HG02938 (cell line): ENCODE data around the gene PPM1L.
A peak's percentile ranks its signal among the peaks of the same experiment; 100 is the strongest.

ENCODE experiments used
- ATAC-seq: cut with Tn5 transposase; IDR thresholded peaks from one replicate; pipeline ENCODE4 v1.9.1; 2021; ENCODE audit warnings: mild to moderate bottlenecking, moderate library complexity; ENCODE audit not compliant: unreplicated experiment

Gene PPM1L

GRCh38 chr3:161025911-161026310, 269.9 kb downstream of the PPM1L start:
- no peak for ATAC-seq

DNA sequence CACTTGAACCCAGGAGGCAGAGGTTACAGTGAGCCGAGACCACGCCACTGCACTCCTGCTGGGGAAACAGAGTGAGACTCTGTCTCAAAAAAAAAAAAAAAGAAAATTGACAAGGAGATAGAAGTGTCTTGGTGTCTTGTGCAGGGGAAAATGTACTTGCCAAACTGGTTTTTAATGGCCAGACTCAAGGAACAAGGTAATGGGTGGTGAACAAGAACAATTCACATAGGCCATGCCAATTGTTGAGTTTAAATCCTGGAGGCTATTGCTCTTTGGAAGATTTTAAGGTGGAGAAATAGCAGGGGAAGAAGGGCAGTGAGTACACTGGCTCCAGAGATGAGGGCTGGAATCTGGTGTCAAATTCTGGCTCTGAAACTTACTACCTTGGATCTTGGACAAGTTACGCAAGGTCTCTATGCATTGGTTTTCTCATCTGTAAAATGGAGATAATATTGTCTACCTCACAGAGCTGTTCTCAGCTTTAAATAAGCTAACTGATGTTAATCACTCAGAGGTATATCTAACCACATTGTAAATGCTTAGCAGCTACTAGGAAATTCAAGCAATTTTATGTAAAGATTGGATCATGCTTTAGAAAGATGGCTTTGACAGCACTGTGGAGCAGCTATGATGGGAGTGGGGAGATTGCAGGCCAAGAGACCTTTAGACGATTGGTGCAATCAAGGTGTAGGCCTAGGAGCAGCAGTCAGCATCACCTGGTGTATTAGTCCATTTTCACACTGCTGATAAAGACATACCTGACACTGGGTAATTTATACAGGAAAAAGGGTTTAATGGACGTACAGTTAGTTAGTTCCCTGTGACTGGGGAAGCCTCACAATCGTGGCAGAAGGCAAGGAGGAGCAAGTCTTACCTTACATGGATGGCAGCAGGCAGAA, 270.8 kb downstream of the PPM1L start:
- ATAC-seq = no peak

- ATAC-seq = no peak
Measured at GRCh38 chr3:161028555-161029153, 272.6 kb downstream of the PPM1L start.

DNA sequence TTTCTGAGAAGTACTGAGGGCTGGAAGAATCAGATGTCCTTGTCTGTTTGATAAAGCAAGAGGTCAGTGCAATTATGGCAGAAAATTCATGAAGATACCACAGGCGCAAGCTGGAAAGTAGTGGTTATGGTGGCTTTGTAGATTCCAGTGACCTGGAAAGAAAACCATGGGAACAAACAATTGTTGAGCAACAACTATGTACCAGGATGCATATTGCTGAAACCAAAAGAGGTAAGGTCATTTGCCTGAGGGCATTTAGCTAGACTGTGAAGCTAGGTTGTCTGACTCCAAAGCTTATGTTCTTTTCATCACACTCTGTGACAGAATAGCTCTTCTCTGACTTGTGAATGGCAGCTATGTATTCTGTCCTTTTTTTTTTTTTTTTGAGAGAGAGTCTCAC, 275.1 kb downstream of the PPM1L start:
- no peak for ATAC-seq

DNA sequence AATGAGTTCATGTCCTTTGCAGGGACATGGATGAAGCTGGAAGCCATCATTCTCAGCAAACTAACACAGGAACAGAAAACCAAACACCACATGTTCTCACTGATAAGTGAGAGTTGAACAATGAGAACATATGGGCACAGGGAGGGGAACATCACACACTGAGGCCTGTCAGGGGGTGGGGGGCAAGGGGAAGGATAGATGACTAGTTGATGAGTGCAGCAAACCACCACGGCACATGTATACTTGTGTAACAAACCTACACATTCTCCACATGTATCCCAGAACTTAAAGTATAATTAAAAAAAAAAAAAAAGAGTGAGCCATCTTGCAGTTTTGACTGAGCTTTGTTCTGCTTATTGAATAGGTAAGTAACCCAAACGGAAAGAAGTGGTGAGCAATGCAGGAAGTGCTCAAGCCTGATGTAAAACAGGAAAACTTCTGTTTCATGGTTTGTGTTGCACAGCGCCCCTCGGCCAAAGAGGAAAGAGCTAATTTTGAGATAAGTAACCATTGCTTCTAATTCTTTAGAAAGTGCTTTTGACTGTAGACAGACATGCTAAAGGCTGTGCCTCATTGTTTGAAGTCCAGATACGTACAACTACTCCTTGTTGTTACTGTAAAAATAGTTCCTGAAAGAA, 279.0 kb downstream of the PPM1L start:
- ATAC-seq = peak; percentile 72

GRCh38 chr3:161035711-161036110, 279.7 kb downstream of the PPM1L start:
- no peak for ATAC-seq

DNA sequence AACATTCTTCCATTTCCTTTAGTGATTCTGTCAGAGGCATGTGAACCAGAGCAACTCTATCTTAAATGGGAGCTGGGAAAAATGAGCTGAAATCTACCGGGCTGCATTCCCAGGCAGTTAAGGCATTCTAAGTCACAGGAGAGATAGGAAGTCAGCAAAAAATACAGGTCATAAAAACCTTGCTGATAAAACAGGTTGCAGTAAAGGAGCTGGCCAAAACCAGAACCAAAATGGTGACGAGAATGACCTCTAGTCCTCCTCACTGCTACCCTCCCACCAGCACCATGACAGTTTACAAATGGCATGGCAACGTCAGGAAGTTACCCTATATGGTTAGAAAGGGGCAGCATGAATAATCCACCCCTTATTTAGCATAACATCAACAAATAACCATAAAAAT, 282.7 kb downstream of the PPM1L start:
- no peak for ATAC-seq

DNA sequence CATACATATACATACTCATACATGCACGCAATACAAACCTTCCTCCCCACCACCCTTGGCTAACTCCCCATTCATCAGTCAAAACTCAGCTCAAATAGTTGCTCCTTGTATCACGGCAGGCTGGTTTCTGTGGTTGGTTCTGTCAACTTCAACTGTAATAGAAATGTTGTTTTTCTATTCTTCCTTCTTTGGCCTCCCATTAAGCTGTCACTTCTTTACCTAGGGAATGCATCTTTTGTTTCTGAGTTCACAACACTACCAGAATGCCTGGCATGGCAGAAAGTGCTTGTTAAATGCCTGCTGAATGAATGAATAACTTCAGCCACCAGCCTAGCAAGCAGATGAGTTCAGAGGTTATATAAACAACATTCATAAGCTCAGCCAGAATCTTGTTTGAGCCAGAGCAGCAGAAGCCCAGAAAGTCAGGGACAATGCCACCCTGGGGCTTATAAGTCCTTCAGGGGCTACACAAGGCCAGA, 286.0 kb downstream of the PPM1L start:
- ATAC-seq = peak; percentile 79

- peak; percentile 78 for ATAC-seq
Measured at GRCh38 chr3:161043336-161044035, 287.5 kb downstream of the PPM1L start.

DNA sequence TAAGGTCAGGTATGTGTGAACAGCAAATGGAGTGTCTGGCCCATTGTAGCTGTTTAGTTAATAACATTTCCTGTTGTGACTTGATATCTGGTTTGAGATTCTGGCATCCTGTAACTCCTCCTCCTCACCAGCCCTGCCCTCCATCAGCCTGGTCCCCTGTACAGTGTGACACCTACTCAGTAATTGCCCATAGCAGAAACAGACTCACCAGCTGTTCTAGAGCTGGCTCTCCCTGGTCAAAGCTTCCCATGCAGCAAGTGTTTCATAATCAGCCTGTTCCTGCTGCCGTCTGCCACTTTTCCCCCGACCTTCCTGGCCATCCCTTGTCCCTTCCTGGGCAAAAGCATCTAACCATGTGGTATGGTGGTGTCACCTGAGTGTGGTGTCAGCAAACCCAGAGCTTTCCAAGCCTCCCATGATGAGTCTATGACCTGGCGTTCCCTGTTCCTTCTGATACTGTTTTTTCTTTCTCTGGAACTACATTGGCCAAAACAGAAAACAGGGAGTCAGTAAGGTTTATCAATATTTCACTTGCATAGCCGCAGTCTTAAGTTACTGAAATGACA, 293.7 kb downstream of the PPM1L start:
- ATAC-seq = no peak

- peak; percentile 81 for ATAC-seq
Measured at GRCh38 chr3:161050935-161051334, 294.9 kb downstream of the PPM1L start.

GRCh38 chr3:161051856-161052255, 295.8 kb downstream of the PPM1L start:
- ATAC-seq = no peak

DNA sequence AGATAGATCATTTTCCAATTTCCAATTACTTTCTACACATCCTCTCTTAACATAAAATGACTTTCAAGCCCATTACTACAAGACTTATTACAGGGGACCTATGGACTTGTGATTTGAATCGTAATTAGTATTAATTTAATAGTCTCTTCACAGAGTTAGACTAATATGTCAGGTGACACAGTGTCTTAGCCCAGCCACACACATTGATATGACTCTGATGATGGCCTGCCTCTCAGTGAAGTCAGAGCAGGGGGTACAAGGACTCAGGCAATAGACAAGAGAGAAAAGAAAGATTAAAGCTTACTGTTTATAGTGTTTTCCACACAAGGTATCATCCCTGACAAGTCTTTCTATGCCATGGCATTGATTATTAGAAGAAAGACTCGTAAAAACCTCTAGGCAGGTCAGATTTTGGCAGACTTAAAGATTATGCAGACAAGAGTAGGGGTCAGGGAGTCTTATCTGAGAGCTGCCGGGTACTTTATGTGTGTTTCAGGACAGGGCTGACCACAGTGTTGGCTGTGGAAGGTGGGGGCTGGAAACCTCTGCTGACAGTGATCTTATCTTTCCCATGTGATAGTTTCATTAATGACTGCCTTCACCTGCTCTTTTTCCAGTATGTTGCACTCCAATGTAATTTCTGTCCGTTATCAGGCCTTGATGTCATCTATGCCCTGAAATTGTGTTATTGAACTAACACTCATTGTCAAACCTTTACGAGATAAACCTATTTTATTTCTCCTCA, 299.0 kb downstream of the PPM1L start:
- no peak for ATAC-seq

- no peak for ATAC-seq
Measured at GRCh38 chr3:161064413-161064812, 308.4 kb downstream of the PPM1L start.

GRCh38 chr3:161066930-161067329, 310.9 kb downstream of the PPM1L start:
- no peak for ATAC-seq

DNA sequence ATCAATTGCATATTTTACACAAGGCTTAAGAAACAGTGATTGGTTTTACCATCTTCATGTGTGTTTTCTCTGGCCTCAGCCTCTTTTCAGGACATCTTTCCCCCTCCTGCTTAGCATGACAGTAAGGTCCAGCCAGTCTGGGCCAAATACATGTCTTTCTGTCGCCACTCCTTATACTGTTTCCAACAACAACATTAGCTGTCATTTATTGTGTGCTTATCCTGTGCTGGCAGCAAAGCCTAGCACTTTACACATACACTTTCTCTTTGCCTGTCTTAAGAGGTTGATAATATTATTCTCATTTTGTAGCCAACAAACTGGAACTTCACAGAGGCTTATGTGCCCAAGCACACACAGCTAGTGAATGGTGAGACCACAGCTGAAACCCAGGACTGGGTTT, 311.3 kb downstream of the PPM1L start:
- ATAC-seq = no peak

DNA sequence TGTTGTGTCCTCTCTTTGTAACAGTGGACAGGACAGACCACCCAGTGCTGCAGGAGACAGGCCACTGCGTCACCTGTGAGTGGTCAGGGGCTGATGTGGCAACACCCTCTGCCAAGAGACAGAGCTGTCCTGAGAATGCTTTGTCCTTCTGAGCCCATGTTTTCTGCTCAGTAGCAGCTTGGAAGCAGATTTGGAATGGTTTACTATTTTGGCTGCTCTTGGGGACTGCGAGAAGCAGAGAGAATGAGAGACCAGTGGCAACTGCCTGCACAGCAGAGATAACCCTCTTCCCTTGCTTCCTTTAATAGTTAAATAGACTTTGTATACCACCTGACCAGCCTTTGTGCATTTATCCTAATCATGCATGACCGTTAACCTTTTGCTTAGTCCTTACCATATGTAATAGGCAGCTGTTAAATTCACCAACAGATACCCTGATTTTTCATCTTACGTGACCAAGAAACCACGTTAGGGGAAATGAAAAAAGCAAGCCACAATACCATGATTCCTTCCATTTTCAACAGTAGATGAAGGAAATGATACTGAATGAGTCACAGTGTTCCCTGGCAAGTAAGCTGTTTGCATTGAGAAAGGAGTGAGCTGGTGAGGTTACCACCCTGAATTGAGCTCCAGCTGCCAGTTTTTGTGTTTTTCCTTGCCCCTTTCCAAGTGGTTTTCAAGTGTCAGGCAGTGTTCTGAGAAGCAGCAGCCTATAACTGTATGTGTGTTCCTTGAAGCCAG, 313.6 kb downstream of the PPM1L start:
- ATAC-seq = peak; percentile 90

DNA sequence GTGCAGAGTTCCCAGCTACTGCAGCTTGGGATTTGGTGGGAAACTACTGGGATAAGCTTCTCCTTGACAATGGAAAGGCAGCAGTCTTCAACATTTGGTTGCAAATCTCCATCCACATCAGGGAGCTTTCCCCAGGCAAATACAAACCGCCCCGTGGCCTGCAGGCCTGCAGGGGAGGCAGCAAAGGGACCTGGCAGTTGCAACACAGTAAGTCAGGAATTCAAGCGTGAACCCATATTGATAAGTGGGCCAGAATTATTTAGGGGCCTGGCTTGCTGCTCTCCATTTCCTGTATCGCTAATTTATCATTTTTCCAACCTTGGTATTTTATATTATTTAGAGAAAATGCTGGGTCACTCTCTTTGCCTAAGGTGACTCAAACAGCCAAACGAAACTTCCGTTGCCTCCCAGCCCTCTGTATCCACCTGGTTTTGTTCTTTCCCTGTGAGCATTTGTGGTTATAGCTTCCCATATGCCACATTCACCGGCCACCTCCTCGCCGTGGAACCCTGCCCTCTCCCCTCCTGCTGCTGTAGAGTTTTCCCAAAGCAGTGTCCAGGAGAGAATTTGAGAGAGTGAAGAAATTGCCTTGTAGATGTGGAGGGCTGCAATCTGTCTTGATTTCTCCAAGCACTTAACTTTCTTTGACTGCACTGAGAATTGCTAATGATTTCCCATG, 314.4 kb downstream of the PPM1L start:
- ATAC-seq = no peak
